Measurements from ENCODE around the gene ZNF330.

Gene ZNF330

DNA sequence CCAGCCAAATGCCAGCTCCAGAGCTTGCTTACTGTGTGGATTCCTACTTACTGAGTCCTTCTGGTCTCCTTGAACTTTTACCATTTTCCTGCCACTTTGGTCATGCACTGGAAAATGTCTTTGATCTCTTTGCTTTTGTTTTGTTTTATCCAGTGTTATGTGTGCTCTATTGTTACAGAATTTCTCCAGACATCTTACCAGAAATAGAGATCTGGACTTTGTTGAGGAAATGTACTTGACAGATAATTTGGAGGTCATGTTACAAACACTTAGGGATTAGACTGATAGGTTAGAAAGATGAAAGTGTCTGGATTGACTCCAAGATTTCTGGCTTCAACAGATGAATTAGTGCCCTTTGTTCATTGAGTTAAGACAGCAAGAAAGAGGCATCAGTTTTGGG is 5.7 kb upstream of the ZNF330 start:
- Histone ChIP-seq H3K79me2 (ENCODE audit: insufficient read depth, low read length) (no peaks in the 10 kb centered on the region), H3K4me1 (ENCODE audit: insufficient read depth, low read length, poor library complexity, severe bottlenecking) (no peaks in the 10 kb centered on the region), H3K9ac (ENCODE audit: low read depth, low read length, poor library complexity, severe bottlenecking) (no peak overlapping the region), H3K9me3 (ENCODE audit: insufficient read depth, low read depth, low read length) (no peaks in the 10 kb centered on the region), H3K36me3 (ENCODE audit: insufficient read depth, low read length) (no peaks in the 10 kb centered on the region), H3K4me3 (ENCODE audit: low read length, poor library complexity, severe bottlenecking) (no peak overlapping the region), H3F3A (ENCODE audit: low read depth) (no peaks in the 10 kb centered on the region), H2AFZ (ENCODE audit: low read length) (no peak overlapping the region), H3K4me2 (ENCODE audit: low read depth, low read length, poor library complexity, severe bottlenecking) (no peak overlapping the region), H4K20me1 (ENCODE audit: insufficient read depth, low read length, poor library complexity, severe bottlenecking) (no peaks in the 10 kb centered on the region), H3K9me2 (replicated peaks; ENCODE audit: low read depth, low read length) (no peaks in the 10 kb centered on the region), H3K27me3 (ENCODE audit: insufficient read depth, low read length, poor library complexity, severe bottlenecking) (peaks cover 5% of the 10 kb centered on the region)
- TF ChIP-seq, protein P1, sequence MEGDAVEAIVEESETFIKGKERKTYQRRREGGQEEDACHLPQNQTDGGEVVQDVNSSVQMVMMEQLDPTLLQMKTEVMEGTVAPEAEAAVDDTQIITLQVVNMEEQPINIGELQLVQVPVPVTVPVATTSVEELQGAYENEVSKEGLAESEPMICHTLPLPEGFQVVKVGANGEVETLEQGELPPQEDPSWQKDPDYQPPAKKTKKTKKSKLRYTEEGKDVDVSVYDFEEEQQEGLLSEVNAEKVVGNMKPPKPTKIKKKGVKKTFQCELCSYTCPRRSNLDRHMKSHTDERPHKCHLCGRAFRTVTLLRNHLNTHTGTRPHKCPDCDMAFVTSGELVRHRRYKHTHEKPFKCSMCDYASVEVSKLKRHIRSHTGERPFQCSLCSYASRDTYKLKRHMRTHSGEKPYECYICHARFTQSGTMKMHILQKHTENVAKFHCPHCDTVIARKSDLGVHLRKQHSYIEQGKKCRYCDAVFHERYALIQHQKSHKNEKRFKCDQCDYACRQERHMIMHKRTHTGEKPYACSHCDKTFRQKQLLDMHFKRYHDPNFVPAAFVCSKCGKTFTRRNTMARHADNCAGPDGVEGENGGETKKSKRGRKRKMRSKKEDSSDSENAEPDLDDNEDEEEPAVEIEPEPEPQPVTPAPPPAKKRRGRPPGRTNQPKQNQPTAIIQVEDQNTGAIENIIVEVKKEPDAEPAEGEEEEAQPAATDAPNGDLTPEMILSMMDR (conservative IDR thresholded peaks at IDR 0.05; ENCODE audit: low read length), result no peak
- TF ChIP-seq EZH2phosphoT487 (IDR thresholded peaks at IDR 0.05; ENCODE audit: borderline replicate concordance), result no peak

DNA sequence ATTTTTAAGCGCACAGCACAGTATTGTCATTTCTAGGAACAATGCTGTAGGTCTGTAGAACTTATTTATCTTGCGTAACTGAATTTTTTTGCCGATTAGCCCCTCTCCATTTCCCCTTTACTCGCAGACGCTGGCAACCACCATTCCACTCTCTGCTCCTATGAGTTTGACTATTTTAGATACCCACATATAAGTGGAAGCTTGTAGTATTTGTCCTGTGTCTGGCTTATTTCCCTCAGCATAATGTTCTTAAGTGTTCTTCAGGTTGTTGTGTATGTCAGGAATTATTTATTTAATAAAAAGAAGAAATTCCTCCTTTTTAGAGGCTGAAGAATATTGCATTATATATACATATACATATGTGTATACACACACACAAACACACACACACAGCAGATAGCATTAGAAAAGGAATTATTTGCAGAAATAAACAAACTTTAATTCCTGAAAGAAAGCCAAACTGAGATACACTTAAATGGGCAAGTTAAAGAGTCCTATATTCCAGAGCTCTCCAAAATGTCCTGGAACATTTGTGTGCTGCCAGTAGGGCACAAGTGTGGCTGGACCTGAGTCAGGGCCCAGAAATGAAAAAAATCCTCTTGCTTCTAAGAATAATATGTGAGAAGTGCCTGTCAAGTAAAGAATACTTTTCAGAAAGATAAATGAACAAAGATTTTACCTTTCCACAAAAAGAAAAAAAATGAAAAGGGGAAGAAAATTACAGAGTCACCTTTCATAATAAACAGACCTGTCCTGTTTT is 4.5 kb upstream of the ZNF330 start:
- Histone ChIP-seq H2AFZ (ENCODE audit: low read length) (no peak overlapping the region), H3K9me2 (replicated peaks; ENCODE audit: low read depth, low read length) (no peaks in the 10 kb centered on the region), H4K20me1 (ENCODE audit: insufficient read depth, low read length, poor library complexity, severe bottlenecking) (peaks cover 2% of the 10 kb centered on the region), H3K9ac (ENCODE audit: low read depth, low read length, poor library complexity, severe bottlenecking) (no peak overlapping the region), H3K36me3 (ENCODE audit: insufficient read depth, low read length) (no peaks in the 10 kb centered on the region), H3K79me2 (ENCODE audit: insufficient read depth, low read length) (peaks cover 5% of the 10 kb centered on the region), H3K4me3 (ENCODE audit: low read length, poor library complexity, severe bottlenecking) (no peak overlapping the region), H3K9me3 (ENCODE audit: insufficient read depth, low read depth, low read length) (no peaks in the 10 kb centered on the region), H3K4me1 (ENCODE audit: insufficient read depth, low read length, poor library complexity, severe bottlenecking) (no peaks in the 10 kb centered on the region), H3K4me2 (ENCODE audit: low read depth, low read length, poor library complexity, severe bottlenecking) (no peak overlapping the region), H3F3A (ENCODE audit: low read depth) (no peaks in the 10 kb centered on the region), H3K27me3 (ENCODE audit: insufficient read depth, low read length, poor library complexity, severe bottlenecking) (peaks cover 5% of the 10 kb centered on the region)
- TF ChIP-seq EZH2phosphoT487 (IDR thresholded peaks at IDR 0.05; ENCODE audit: borderline replicate concordance), result no peak
- TF ChIP-seq, protein P1 (conservative IDR thresholded peaks at IDR 0.05; ENCODE audit: low read length), result no peak

DNA sequence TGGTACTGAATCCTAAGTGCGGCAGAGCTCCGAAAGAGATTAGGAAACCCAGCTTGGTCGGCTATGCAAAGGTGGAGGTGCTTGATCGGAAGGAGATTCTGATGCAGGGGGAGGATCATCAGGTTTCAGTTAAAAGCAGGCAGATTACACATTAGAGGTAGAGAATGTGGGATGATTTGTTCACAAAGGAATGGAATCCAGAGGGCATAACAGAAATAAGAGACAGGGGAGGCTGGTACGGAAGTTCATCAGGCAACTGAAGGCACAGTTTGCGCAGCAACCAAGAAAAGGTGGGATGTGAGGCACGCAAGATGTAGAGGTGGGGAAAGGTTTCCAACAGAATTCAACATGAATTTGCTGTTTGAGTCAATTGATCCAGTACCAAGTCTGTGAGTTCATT is 424 bp upstream of the ZNF330 start:
- peaks cover 44% of the 10 kb centered on the region for H3K79me2 ChIP-seq (ENCODE audit: insufficient read depth, low read length)
- peak overlapping the region; percentile 97 for H2AFZ ChIP-seq (ENCODE audit: low read length)
- no peaks in the 10 kb centered on the region for H3F3A ChIP-seq (ENCODE audit: low read depth)
- peaks cover 43% of the 10 kb centered on the region for H4K20me1 ChIP-seq (ENCODE audit: insufficient read depth, low read length, poor library complexity, severe bottlenecking)
- peak overlapping the region; percentile 86 for H3K9ac ChIP-seq (ENCODE audit: low read depth, low read length, poor library complexity, severe bottlenecking)
- H3K4me3 ChIP-seq (ENCODE audit: low read length, poor library complexity, severe bottlenecking), result peak overlapping the region; percentile 98
- H3K36me3 ChIP-seq (ENCODE audit: insufficient read depth, low read length), result no peaks in the 10 kb centered on the region
- peaks cover 34% of the 10 kb centered on the region for H3K4me1 ChIP-seq (ENCODE audit: insufficient read depth, low read length, poor library complexity, severe bottlenecking)
- no peak for TF ChIP-seq EZH2phosphoT487 (IDR thresholded peaks at IDR 0.05; ENCODE audit: borderline replicate concordance)
- TF ChIP-seq, protein P1 (conservative IDR thresholded peaks at IDR 0.05; ENCODE audit: low read length), result no peak
- H3K9me2 ChIP-seq (replicated peaks; ENCODE audit: low read depth, low read length), result no peaks in the 10 kb centered on the region
- peak overlapping the region; percentile 96 for H3K4me2 ChIP-seq (ENCODE audit: low read depth, low read length, poor library complexity, severe bottlenecking)
- H3K9me3 ChIP-seq (ENCODE audit: insufficient read depth, low read depth, low read length), result no peaks in the 10 kb centered on the region
- H3K27me3 ChIP-seq (ENCODE audit: insufficient read depth, low read length, poor library complexity, severe bottlenecking), result peaks cover 5% of the 10 kb centered on the region
